Peyer's patch (tissue), 4 donors: Measurements from ENCODE around the gene AP1B1. TPM values are rescaled to one million over a fixed set of nuclear protein-coding genes. Genes with fewer than 3 reads are reported as not detected.
"Not testable (repeated sequence)": the region's sequence is repeated elsewhere in the genome, so short reads cannot be mapped to it uniquely, and the experiment has no call there.

Experiments
- DNase-seq, 3 donors: peaks; one replicate each; pipeline ENCODE4 v3.0.0-alpha.2; 2017 to 2019
- H3K27ac ChIP-seq, 4 donors: fragments of 200-600 bp; sonication (generic); one replicate each; pipeline ENCODE4 v1.5.1; 2016 to 2019
- H3K27me3 ChIP-seq, 2 donors: fragments of 200-600 bp; sonication (generic); one replicate each; pipeline ENCODE4 v1.5.1; 2019
- H3K36me3 ChIP-seq, 3 donors: fragments of 200-600 bp; sonication (generic); one replicate each; pipeline ENCODE4 v1.5.1; 2016 to 2019
- H3K4me1 ChIP-seq, 4 donors: fragments of 200-600 bp; sonication (generic); one replicate each; pipeline ENCODE4 v1.5.1; 2016 to 2019
- H3K4me3 ChIP-seq, 4 donors: fragments of 200-600 bp; sonication (generic); 1 replicate in 3 of 4; 2 replicates in 1 of 4; pipeline ENCODE4 v1.5.1; 2016 to 2019; ENCODE audit warnings: mild to moderate bottlenecking in 1 of 4
- H3K9me3 ChIP-seq, 4 donors: fragments of 200-600 bp; sonication (generic); one replicate each; pipeline ENCODE4 v1.5.1; 2016 to 2019; ENCODE audit warnings: mild to moderate bottlenecking in 1 of 4
- POLR2A ChIP-seq, 2 donors: fragments of 450-650 bp; IDR thresholded peaks; one replicate each; pipeline ENCODE4 v1.5.1; 2017; ENCODE audit warnings: antibody characterized with exemption in 2 of 2, mild to moderate bottlenecking in 2 of 2, moderate library complexity in 2 of 2
- total RNA-seq, 4 donors: library from RNA; depleted of rRNA; stranded (reverse); fragments of >200 nt; gene quantifications; one replicate each; pipeline ENCODE4 v1.1.0, GENCODE V29; 2016
- TF ChIP-seq, protein P1 (sequence below), 6 experiments: fragments of 450-650 bp in 4 of 6; fragments of 200-600 bp in 2 of 6; sonication (generic) in 1 of 6; IDR thresholded peaks; one replicate each; pipeline ENCODE4 v1.5.1; 2017 to 2019; ENCODE audit warnings: antibody characterized with exemption in 6 of 6, mild to moderate bottlenecking in 3 of 6, moderate library complexity in 1 of 6

AP1B1 gene
- total RNA-seq, 4 donors from 2014 or later: 109 to 135 (median 124) TPM

DNA sequence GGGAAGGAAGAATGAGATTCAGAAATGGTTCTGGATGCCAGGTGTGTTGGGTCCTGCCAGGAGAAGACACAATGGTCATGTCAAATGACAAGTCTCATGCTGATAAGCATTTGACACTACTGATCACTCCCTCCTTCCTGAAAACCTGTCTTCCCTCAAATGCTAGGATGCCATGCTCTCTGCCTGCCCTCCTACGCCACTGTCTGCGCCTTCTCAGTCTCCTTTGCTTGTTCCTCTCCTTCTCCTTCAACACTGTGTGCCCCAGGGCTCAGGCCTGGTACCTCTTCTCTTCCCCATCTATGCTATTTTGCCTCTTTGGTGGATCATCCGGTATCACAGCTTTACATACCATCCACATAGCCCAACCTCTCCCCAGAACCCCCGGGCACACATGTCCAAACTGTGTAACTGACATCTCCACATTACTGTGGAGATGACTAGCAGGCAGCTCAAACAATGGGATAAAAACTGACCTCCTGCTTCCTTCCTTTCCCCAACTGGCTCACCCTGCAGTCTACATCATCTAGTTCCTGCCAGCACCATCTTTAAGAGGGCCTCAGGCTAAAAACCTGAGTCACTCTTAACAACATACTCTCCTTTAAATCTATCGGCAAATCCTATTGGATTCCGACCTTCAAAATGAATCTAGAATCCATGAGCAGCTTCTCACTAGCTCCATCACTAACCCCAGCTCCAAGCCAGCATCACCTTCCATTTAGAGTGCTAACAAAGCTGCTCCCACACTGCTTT lies 8.2 kb downstream of the AP1B1 start:
- DNase-seq: no peak
- H3K36me3 ChIP-seq: peaks cover 0 to 27% (median 0%) of the 10 kb centered on the region in 3 donors

DNA sequence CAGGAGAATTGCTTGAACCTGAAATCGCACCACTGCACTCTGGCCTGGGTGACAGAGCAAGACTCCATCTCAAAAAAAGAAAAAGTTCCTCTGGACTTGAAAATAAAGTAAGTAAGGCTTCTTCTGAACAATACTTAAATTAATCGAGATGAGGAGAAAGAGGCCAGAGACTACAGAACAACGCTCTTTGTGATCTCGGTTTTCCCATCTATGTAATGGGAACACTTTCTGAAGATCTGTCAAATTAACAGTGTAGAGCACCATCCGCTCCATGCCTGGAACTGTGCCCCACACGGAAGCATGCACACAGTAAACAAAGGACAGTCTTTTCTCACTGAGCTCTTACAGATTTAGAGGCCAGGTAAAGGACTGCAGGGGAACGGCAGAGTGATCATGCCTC lies 9.1 kb downstream of the AP1B1 start:
- H3K27me3 ChIP-seq: no peaks in the 10 kb centered on the region
- H3K4me3 ChIP-seq: no peak overlapping the region
- no peak overlapping the region for H3K27ac ChIP-seq
- no peaks in the 10 kb centered on the region for H3K9me3 ChIP-seq
- H3K4me1 ChIP-seq: peaks cover 0 to 42% (median 10%) of the 10 kb centered on the region in 4 donors
- H3K36me3 ChIP-seq: peaks cover 0 to 31% (median 0%) of the 10 kb centered on the region in 3 donors
- no peak for DNase-seq
- no peak for TF ChIP-seq POLR2A (IDR thresholded peaks at IDR 0.05)
- TF ChIP-seq, protein P1, sequence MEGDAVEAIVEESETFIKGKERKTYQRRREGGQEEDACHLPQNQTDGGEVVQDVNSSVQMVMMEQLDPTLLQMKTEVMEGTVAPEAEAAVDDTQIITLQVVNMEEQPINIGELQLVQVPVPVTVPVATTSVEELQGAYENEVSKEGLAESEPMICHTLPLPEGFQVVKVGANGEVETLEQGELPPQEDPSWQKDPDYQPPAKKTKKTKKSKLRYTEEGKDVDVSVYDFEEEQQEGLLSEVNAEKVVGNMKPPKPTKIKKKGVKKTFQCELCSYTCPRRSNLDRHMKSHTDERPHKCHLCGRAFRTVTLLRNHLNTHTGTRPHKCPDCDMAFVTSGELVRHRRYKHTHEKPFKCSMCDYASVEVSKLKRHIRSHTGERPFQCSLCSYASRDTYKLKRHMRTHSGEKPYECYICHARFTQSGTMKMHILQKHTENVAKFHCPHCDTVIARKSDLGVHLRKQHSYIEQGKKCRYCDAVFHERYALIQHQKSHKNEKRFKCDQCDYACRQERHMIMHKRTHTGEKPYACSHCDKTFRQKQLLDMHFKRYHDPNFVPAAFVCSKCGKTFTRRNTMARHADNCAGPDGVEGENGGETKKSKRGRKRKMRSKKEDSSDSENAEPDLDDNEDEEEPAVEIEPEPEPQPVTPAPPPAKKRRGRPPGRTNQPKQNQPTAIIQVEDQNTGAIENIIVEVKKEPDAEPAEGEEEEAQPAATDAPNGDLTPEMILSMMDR (IDR thresholded peaks at IDR 0.05): no peak

More for the DNA sequence above, 8.2 kb downstream of the AP1B1 start:
- no peaks in the 10 kb centered on the region for H3K9me3 ChIP-seq
- no peak overlapping the region for H3K4me3 ChIP-seq
- H3K4me1 ChIP-seq: peaks cover 0 to 51% (median 18%) of the 10 kb centered on the region in 4 donors
- H3K27ac ChIP-seq: no peak overlapping the region
- no peak for TF ChIP-seq POLR2A (IDR thresholded peaks at IDR 0.05)
- TF ChIP-seq, protein P1 (IDR thresholded peaks at IDR 0.05): no peak
- no peaks in the 10 kb centered on the region for H3K27me3 ChIP-seq

DNA sequence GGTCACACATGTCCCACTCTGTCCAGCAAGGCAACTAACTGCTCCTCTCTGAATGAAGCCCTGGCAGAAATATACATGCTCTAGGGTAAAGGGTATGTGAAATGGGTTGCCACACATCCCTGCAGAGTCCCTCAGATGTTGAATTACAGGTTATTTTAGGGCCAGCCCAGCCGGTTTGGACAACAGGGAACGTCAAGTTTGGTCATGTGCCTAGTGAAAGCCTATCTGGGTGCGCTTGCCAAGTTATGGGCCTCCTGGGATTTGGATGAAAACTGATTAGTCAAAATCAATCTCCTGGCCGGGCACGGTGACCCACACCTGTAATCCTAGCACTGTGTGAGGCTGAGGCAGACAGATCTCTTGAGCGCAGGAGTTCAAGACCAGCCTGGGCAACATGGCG lies 10.4 kb downstream of the AP1B1 start:
- H3K27me3 ChIP-seq: no peaks in the 10 kb centered on the region
- no peak for DNase-seq
- H3K4me1 ChIP-seq: peaks cover 0 to 29% (median 3%) of the 10 kb centered on the region in 4 donors
- H3K27ac ChIP-seq: no peak overlapping the region
- TF ChIP-seq, protein P1 (IDR thresholded peaks at IDR 0.05): no peak
- no peak for TF ChIP-seq POLR2A (IDR thresholded peaks at IDR 0.05)
- H3K36me3 ChIP-seq: peaks cover 0 to 31% (median 0%) of the 10 kb centered on the region in 3 donors
- no peaks in the 10 kb centered on the region for H3K9me3 ChIP-seq
- H3K4me3 ChIP-seq: no peak overlapping the region

DNA sequence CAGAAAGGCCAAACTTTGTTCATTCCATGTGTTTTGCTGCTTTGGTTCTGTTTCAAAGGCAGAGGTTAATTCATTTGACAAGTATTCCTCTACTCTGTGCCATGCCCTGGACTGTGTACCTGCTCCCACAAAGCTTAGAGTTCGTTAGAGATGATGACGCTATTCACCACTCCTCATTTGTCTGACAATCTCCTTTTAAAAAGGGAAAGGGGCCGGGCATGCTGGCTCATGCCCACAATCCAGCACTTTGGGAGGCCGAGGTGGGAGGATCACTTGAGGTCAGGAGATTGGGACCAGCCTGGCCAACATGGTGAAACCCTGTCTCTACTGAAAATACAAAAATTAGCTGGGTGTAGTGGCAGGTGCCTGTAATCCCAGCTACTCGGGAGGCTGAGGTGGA lies 11.7 kb downstream of the AP1B1 start:
- H3K27ac ChIP-seq, H3K27me3 ChIP-seq, H3K9me3 ChIP-seq, DNase-seq, H3K4me3 ChIP-seq: not testable (repeated sequence)
- H3K36me3 ChIP-seq: peaks cover 0 to 34% (median 0%) of the 10 kb centered on the region in 3 donors
- H3K4me1 ChIP-seq: peaks cover 0 to 16% (median 0%) of the 10 kb centered on the region in 4 donors

DNA sequence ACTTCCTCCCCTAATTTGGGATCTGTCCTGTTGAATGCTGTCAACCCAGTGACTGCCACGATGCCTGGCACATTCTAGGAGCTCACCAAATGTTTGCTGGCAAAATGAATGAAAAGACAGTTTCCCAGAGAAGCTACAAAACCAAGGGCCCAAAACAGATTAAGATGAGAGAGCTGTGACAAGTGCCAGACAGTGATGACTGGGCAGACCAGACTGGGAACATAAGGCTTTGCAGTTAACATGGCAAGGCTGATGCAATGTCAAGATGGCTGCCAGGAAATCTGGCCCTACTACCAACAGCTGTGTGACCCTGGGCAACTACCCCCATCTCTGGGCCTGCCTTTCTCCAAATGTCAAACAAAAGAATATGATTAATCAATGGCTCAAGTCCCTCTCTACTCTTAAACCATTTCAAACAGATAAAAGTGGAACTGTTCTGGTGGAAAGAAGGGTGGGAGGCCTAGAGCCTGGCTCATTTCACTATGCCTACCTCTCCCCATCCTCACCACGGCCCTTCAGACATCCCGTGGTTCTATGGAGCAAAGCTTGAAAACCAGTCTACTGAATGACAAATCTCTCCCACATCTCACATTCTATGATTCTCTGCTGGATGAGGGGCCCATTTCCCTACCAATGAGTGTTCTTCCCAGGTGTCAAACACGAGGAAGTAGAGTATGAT lies 12.8 kb downstream of the AP1B1 start:
- Histone ChIP-seq H3K4me1 (peaks cover 0 to 7% (median 0%) of the 10 kb centered on the region in 4 donors), H3K4me3 (no peak overlapping the region), H3K27ac (no peak overlapping the region), H3K36me3 (peaks cover 0 to 37% (median 0%) of the 10 kb centered on the region in 3 donors), H3K9me3 (no peaks in the 10 kb centered on the region), H3K27me3 (no peaks in the 10 kb centered on the region)
- DNase-seq: no peak
- no peak for TF ChIP-seq POLR2A (IDR thresholded peaks at IDR 0.05)
- TF ChIP-seq, protein P1 (IDR thresholded peaks at IDR 0.05): no peak

DNA sequence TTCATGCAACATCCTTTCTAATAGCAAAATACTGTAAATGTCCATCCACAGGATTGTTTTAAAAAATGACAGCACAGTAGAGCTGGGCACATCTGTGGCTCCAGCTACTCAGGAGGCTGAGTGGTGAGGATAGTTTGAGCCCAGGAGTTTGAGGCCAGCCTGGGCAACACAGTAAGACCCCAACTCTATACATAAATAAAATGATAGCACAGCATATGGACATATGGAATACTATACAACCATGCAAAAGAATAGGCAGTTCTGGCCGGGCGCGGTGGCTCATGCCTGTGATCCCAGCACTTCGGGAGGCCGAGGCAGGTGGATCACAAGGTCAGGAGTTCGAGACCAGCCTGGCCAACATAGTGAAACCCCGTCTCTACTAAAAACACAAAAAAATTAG lies 13.6 kb downstream of the AP1B1 start:
- DNase-seq, H3K27ac ChIP-seq: not testable (repeated sequence)

More for the DNA sequence above, 13.6 kb downstream of the AP1B1 start:
- not testable (repeated sequence) for H3K4me3 ChIP-seq, H3K27me3 ChIP-seq, H3K9me3 ChIP-seq, H3K4me1 ChIP-seq
- peaks cover 0 to 37% (median 0%) of the 10 kb centered on the region in 3 donors for H3K36me3 ChIP-seq
